Activated CD4-positive, CD25-positive, alpha-beta regulatory T cell treated with anti-CD3 and anti-CD28 coated beads, Interleukin-2, amount 50 U/mL, for 24 hours (primary cell): ENCODE measurements around the gene SIT1.

Source experiments
- ATAC-seq, 2 donors: fragments of 150-1000 bp; cut with Tn5 transposase; one replicate each; pipeline ENCODE4 v1.10.0; 2021; ENCODE audit warnings: mild to moderate bottlenecking in 1 of 2, moderate library complexity in 1 of 2

The SIT1 gene

DNA sequence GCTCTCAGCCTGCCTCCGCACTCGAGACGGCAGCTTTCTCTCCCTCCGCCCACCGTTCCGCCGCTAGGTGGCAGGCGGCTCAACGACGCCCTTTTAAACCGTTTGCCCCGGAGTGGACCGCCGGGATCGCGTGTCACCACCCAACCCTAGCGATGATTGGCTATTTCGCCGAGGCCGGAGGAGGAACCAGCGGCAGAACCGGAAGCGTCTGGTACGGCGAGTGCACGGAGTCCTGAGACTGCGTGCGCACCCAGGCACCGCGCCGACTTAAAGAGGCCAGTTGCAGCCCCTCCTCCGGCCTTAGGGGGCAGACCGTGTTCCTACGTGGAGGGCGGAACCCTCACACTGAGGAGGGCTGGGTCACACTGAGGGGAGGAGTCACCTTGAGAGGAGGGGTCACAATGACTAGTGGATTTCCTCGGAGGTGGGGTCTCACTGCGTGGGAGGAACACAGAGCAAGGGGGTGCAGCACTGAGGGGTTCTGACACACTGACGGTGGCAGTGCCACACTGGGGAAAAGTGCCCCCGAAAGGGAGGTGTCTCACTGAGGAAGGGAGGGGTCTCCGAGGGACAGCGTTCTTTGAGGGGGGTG is 46.6 kb downstream of the SIT1 start:
- ATAC-seq, result peak; percentile 87 to 89

GRCh38 chr9:35603506-35603985 is 47.2 kb downstream of the SIT1 start:
- ATAC-seq, result no peak

GRCh38 chr9:35599763-35600604 is 50.7 kb downstream of the SIT1 start:
- ATAC-seq, result no peak
